Kidney (tissue), 14 donors: ENCODE measurements around the gene C1orf210. TPM values are rescaled to one million over a fixed set of nuclear protein-coding genes. Genes with fewer than 3 reads are reported as not detected.
A peak's percentile ranks its signal among the peaks of the same experiment; 100 is the strongest.

Source experiments
- DNase-seq, 5 donors: peaks; one replicate each; pipeline ENCODE4 v3.0.0-alpha.2; 2013 to 2020
- FAIRE-seq: peaks from 2 replicates; lab custom pipeline; 2012; peaks lifted over from hg19 to GRCh38; lab: Jason Lieb, UNC
- H3K27ac ChIP-seq, 2 donors: one replicate each; pipeline ENCODE4 v1.7.0; 2013; ENCODE audit warnings: low read depth in 2 of 2, low read length in 2 of 2, inconsistent platforms in 1 of 2
- H3K27me3 ChIP-seq: one replicate; pipeline ENCODE4 v1.7.1; 2013; ENCODE audit warnings: low read length, inconsistent platforms; ENCODE audit not compliant: control insufficient read depth, insufficient read depth
- H3K36me3 ChIP-seq, 3 donors: one replicate each; pipeline versions ENCODE4 v1.7.0 to v1.7.1; 2013; ENCODE audit warnings: low read length in 3 of 3, control low read depth in 1 of 3, inconsistent platforms in 1 of 3; ENCODE audit not compliant: insufficient read depth in 3 of 3, control insufficient read depth in 2 of 3
- H3K4me1 ChIP-seq, 3 donors: one replicate each; pipeline versions ENCODE4 v1.7.0 to v1.7.1; 2013; ENCODE audit warnings: low read length in 3 of 3, inconsistent platforms in 1 of 3, low read depth in 1 of 3; ENCODE audit not compliant: control insufficient read depth in 2 of 3, insufficient read depth in 2 of 3
- H3K4me3 ChIP-seq, 3 donors: one replicate each; pipeline versions ENCODE4 v1.7.0 to v1.8.1; 2013; ENCODE audit warnings: low read length in 3 of 3, control low read depth in 1 of 3, inconsistent platforms in 1 of 3
- H3K9ac ChIP-seq, 3 donors: one replicate each; pipeline versions ENCODE4 v1.7.0 to v1.7.1; 2013; ENCODE audit warnings: low read length in 3 of 3, control low read depth in 1 of 3, inconsistent platforms in 1 of 3
- H3K9me3 ChIP-seq, 3 donors: one replicate each; pipeline versions ENCODE4 v1.7.0 to v1.7.1; 2013; ENCODE audit warnings: low read length in 3 of 3, control low read depth in 1 of 3, inconsistent platforms in 1 of 3; ENCODE audit not compliant: control insufficient read depth in 2 of 3, insufficient read depth in 1 of 3
- CTCF ChIP-seq: IDR thresholded peaks from 3 replicates; pipeline ENCODE4 v1.5.1; 2012; ENCODE audit warnings: mild to moderate bottlenecking, moderate library complexity, borderline replicate concordance; ENCODE audit not compliant: insufficient read depth; ENCODE audit errors: extremely low read depth
- intact Hi-C: fragments of 100-400 bp; cut with DNase I; formaldehyde crosslinking; loops from one replicate; pipeline ENCODE4 v1.11.1; 2022
- polyA plus RNA-seq: library from polyadenylated mRNA; stranded (reverse); fragments of 350-450 nt; fragmentation: Illumina TruSeq; extraction: RNeasy Lipid Tissue Mini Kit (QIAGEN cat#74804); gene quantifications from one replicate; pipeline ENCODE4 v1.2.3, GENCODE V29; 2014; ENCODE audit warnings: low read depth, low replicate concordance; ENCODE audit not compliant: insufficient read depth
- total RNA-seq: library from RNA; stranded (reverse); fragmentation: NEBNext Ultra II Directional; extraction: Animal tissue kit (Norgen Biotek cat#: 25700); gene quantifications from one replicate; pipeline ENCODE4 v1.2.1, GENCODE V29; 2021
- donor health status: control.
- donor health status: control.
- donor health status: control.
- donor health status: control.
- donor health status: control.
- donor health status: DM: yes; HTN: yes; CAD: no.
- donor health status: Normal renal cell carcinoma (clear cell type).

The C1orf210 gene
- total and polyA plus RNA-seq, 2 donors from 2014 or later: 21.1 to 33.3 TPM

- Histone ChIP-seq H3K9ac (no peak overlapping the region), H3K27me3 (no peaks in the 10 kb centered on the region), H3K36me3 (no peaks in the 10 kb centered on the region), H3K27ac (no peak overlapping the region), H3K9me3 (no peaks in the 10 kb centered on the region), H3K4me1 (peaks cover 0 to 5% (median 0%) of the 10 kb centered on the region in 3 donors), H3K4me3 (no peak overlapping the region)
- intact Hi-C loops: no loop called here
- peak in 1 of 5 donors; percentile 42 for DNase-seq
- no peak for TF ChIP-seq CTCF
- no peak for FAIRE-seq
These were observed 32.6 kb upstream of the C1orf210 start for GRCh38 chr1:43317817-43318471.

- Histone ChIP-seq H3K4me3 (no peak overlapping the region), H3K27ac (no peak overlapping the region), H3K9me3 (no peaks in the 10 kb centered on the region), H3K9ac (no peak overlapping the region), H3K36me3 (no peaks in the 10 kb centered on the region), H3K4me1 (peaks cover 0 to 5% (median 0%) of the 10 kb centered on the region in 3 donors), H3K27me3 (no peaks in the 10 kb centered on the region)
- FAIRE-seq (no peak), DNase-seq (peak in 1 of 5 donors; percentile 27)
- TF ChIP-seq CTCF: no peak
- intact Hi-C loops: no loop called here
These were observed 31.5 kb upstream of the C1orf210 start for GRCh38 chr1:43316738-43317520.

- no peak for TF ChIP-seq CTCF
- H3K36me3 ChIP-seq: no peaks in the 10 kb centered on the region
- no peak overlapping the region for H3K4me3 ChIP-seq
- H3K9me3 ChIP-seq: no peaks in the 10 kb centered on the region
- H3K9ac ChIP-seq: no peak overlapping the region
- FAIRE-seq (no peak), DNase-seq (peak in 1 of 5 donors; percentile 16)
- no peaks in the 10 kb centered on the region for H3K27me3 ChIP-seq
- H3K27ac ChIP-seq: no peak overlapping the region
- intact Hi-C loops: no loop called here
- peaks cover 0 to 5% (median 0%) of the 10 kb centered on the region in 3 donors for H3K4me1 ChIP-seq
These were observed 30.8 kb upstream of the C1orf210 start for GRCh38 chr1:43315963-43316737.
